ENCODE data around the gene NIPAL3.
A peak's percentile ranks its signal among the peaks of the same experiment; 100 is the strongest.
"Not testable (repeated sequence)": the region's sequence is repeated elsewhere in the genome, so short reads cannot be mapped to it uniquely, and the experiment has no call there.

Gene NIPAL3

GRCh38 chr1:24476571-24476970 lies 61.0 kb downstream of the NIPAL3 start:
- Mint-ChIP-seq H3K4me3 (no peak overlapping the region), H3K9me3 (no peaks in the 10 kb centered on the region), H3K27ac (no peak overlapping the region), H3K4me1 (ENCODE audit: low read depth) (peaks cover 21% of the 10 kb centered on the region), H3K36me3 (ENCODE audit: low read depth) (peaks cover 4% of the 10 kb centered on the region), H3K27me3 (no peaks in the 10 kb centered on the region)

DNA sequence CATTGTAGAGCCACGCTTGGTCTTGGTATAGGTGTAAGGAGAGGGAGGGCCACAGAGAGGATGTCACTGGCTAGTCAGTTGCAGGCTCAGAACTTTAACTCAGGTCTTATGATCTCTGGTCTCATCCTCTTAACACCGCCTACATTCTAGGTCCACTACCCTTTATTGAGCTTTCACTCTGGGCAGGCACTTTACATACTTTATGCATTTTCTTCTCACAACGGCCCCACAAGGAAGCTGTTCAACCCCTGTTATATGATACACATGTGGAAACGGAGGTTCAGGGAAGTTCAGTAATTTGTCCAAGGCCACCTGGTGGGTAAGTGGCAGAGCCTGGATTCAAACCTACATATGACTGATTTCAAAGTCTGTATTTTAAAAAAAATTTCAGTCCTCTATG lies 61.7 kb downstream of the NIPAL3 start:
- Mint-ChIP-seq H3K4me1 (ENCODE audit: low read depth) (peaks cover 28% of the 10 kb centered on the region), H3K27ac (peak overlapping the region; percentile 6), H3K27me3 (no peaks in the 10 kb centered on the region)

GRCh38 chr1:24481101-24481500 lies 65.5 kb downstream of the NIPAL3 start:
- Mint-ChIP-seq H3K36me3 (ENCODE audit: low read depth) (peaks cover 3% of the 10 kb centered on the region), H3K4me1 (ENCODE audit: low read depth) (peaks cover 60% of the 10 kb centered on the region), H3K9me3 (no peaks in the 10 kb centered on the region), H3K27ac (peak overlapping the region; percentile 91), H3K27me3 (no peaks in the 10 kb centered on the region), H3K4me3 (peak overlapping the region; percentile 65)

More for the DNA sequence above, 61.7 kb downstream of the NIPAL3 start:
- Mint-ChIP-seq H3K9me3 (no peaks in the 10 kb centered on the region), H3K36me3 (ENCODE audit: low read depth) (peaks cover 4% of the 10 kb centered on the region), H3K4me3 (no peak overlapping the region)

GRCh38 chr1:24481843-24482610 lies 66.4 kb downstream of the NIPAL3 start:
- H3K27me3 Mint-ChIP-seq, result no peaks in the 10 kb centered on the region
- peaks cover 64% of the 10 kb centered on the region for H3K4me1 Mint-ChIP-seq (ENCODE audit: low read depth)
- no peaks in the 10 kb centered on the region for H3K9me3 Mint-ChIP-seq
- peak overlapping the region; percentile 65 for H3K4me3 Mint-ChIP-seq
- peak overlapping the region; percentile 91 for H3K27ac Mint-ChIP-seq
- H3K36me3 Mint-ChIP-seq (ENCODE audit: low read depth), result peaks cover 3% of the 10 kb centered on the region

GRCh38 chr1:24483441-24483840 lies 67.8 kb downstream of the NIPAL3 start:
- Mint-ChIP-seq H3K27me3 (no peaks in the 10 kb centered on the region), H3K9me3 (no peaks in the 10 kb centered on the region), H3K4me3 (peak overlapping the region; percentile 61), H3K36me3 (ENCODE audit: low read depth) (peaks cover 6% of the 10 kb centered on the region), H3K4me1 (ENCODE audit: low read depth) (peaks cover 70% of the 10 kb centered on the region), H3K27ac (peak overlapping the region; percentile 92)

DNA sequence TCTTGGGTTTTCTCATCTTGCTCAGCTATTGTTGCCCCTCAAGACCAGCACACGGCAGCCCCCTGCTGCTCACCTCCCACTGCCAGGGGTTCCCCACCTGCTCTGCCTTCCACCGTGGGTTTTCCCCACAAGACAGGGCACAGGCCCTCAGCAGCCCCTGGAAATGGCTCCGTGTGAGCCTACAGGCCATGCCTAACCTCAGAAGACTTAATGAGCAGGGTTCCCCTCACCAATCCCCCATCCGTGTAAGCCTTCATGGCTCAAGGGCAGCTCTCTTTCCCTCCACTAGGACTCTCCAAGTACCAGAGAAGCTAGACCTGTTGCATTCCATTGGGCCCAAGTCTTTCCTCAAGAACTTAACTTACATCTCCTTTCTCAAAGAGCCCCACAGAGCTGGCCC lies 68.6 kb downstream of the NIPAL3 start:
- peaks cover 78% of the 10 kb centered on the region for H3K4me1 Mint-ChIP-seq (ENCODE audit: low read depth)
- peak overlapping the region; percentile 21 for H3K4me3 Mint-ChIP-seq
- peaks cover 7% of the 10 kb centered on the region for H3K36me3 Mint-ChIP-seq (ENCODE audit: low read depth)

GRCh38 chr1:24486331-24487065 lies 70.9 kb downstream of the NIPAL3 start:
- H3K27ac Mint-ChIP-seq, result peak overlapping the region; percentile 87
- H3K27me3 Mint-ChIP-seq, result no peaks in the 10 kb centered on the region
- peaks cover 75% of the 10 kb centered on the region for H3K4me1 Mint-ChIP-seq (ENCODE audit: low read depth)
- peaks cover 7% of the 10 kb centered on the region for H3K36me3 Mint-ChIP-seq (ENCODE audit: low read depth)
- no peaks in the 10 kb centered on the region for H3K9me3 Mint-ChIP-seq
- H3K4me3 Mint-ChIP-seq, result peak overlapping the region; percentile 74

More for the DNA sequence above, 68.6 kb downstream of the NIPAL3 start:
- Mint-ChIP-seq H3K27me3 (no peaks in the 10 kb centered on the region), H3K9me3 (no peaks in the 10 kb centered on the region), H3K27ac (peak overlapping the region; percentile 92)

- Mint-ChIP-seq H3K27ac (peak overlapping the region; percentile 87), H3K4me1 (ENCODE audit: low read depth) (peaks cover 70% of the 10 kb centered on the region), H3K36me3 (ENCODE audit: low read depth) (peaks cover 7% of the 10 kb centered on the region), H3K27me3 (no peaks in the 10 kb centered on the region), H3K4me3 (peak overlapping the region; percentile 74), H3K9me3 (no peaks in the 10 kb centered on the region)
Observed at GRCh38 chr1:24487455-24487854, 71.9 kb downstream of the NIPAL3 start.

- H3K4me3 Mint-ChIP-seq, result peak overlapping the region; percentile 70
- peak overlapping the region; percentile 87 for H3K27ac Mint-ChIP-seq
- H3K4me1 Mint-ChIP-seq (ENCODE audit: low read depth), result peaks cover 69% of the 10 kb centered on the region
- not testable (repeated sequence) for H3K36me3 Mint-ChIP-seq (ENCODE audit: low read depth); H3K27me3 Mint-ChIP-seq; H3K9me3 Mint-ChIP-seq
Observed at GRCh38 chr1:24488159-24488558, 72.6 kb downstream of the NIPAL3 start.

GRCh38 chr1:24489674-24490073 lies 74.1 kb downstream of the NIPAL3 start:
- H3K4me1 Mint-ChIP-seq (ENCODE audit: low read depth), result peaks cover 54% of the 10 kb centered on the region
- H3K9me3 Mint-ChIP-seq, result no peaks in the 10 kb centered on the region
- H3K27ac Mint-ChIP-seq, result no peak overlapping the region
- peaks cover 3% of the 10 kb centered on the region for H3K36me3 Mint-ChIP-seq (ENCODE audit: low read depth)
- no peaks in the 10 kb centered on the region for H3K27me3 Mint-ChIP-seq
- no peak overlapping the region for H3K4me3 Mint-ChIP-seq

DNA sequence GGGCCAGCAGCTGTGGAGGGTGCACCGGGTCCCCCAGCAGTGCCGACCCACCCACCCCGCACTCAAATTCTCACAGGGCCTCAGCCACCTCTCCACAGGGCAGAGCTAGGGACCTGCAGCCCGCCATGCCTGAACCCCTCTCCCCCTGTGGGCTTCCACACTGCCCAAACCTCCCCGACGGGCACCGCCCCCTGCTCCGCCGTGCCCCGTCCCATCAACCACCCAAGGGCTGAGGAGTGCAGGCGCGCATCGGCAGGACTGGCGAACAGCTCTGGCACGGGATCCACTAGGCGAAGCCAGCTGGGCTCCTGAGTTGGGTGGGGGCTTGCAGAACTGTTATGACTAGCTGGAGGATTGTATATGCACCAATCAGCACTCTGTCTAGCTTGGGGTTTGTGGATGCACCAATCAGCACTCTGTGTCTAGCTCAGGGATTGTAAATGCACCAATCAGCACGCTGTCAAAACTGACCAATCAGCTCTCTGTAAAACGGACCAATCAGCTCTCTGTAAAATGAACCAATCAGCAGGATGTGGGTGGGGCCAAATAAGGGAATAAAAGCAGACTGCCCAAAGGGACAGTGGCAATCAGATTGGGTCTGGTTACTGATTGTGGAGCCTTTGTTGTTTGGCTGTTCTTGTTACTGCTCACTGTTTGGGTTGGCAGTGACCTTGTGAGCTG lies 74.6 kb downstream of the NIPAL3 start:
- H3K9me3 Mint-ChIP-seq, result no peaks in the 10 kb centered on the region
- H3K27me3 Mint-ChIP-seq, result no peaks in the 10 kb centered on the region

GRCh38 chr1:24491577-24492360 lies 76.2 kb downstream of the NIPAL3 start:
- Mint-ChIP-seq H3K4me1 (ENCODE audit: low read depth) (peaks cover 34% of the 10 kb centered on the region), H3K4me3 (no peak overlapping the region), H3K27me3 (no peaks in the 10 kb centered on the region), H3K36me3 (ENCODE audit: low read depth) (peaks cover 3% of the 10 kb centered on the region), H3K27ac (no peak overlapping the region), H3K9me3 (no peaks in the 10 kb centered on the region)

More for the DNA sequence above, 74.6 kb downstream of the NIPAL3 start:
- peaks cover 3% of the 10 kb centered on the region for H3K36me3 Mint-ChIP-seq (ENCODE audit: low read depth)
- peaks cover 48% of the 10 kb centered on the region for H3K4me1 Mint-ChIP-seq (ENCODE audit: low read depth)
- H3K4me3 Mint-ChIP-seq, result no peak overlapping the region
- H3K27ac Mint-ChIP-seq, result no peak overlapping the region

DNA sequence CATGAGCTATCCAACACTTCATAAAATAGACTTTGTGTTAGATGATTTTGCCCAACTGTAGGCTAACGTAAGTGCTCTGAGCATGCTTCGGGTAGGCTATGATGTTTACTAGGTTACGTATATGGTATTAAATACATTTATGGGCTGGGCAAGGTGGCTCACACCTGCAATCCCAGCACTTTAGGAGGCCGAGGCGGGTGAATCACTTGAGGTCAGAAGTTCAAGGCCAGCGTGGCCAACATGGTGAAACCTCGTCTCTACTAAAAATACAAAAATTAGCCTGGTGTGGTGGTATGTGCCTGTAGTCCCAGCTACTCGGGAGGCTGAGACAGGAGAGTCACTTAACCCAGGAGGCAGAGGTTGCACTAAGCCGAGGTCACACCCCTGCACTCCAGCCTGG lies 77.3 kb downstream of the NIPAL3 start:
- not testable (repeated sequence) for H3K36me3 Mint-ChIP-seq (ENCODE audit: low read depth); H3K4me3 Mint-ChIP-seq; H3K9me3 Mint-ChIP-seq; H3K27me3 Mint-ChIP-seq; H3K27ac Mint-ChIP-seq
- H3K4me1 Mint-ChIP-seq (ENCODE audit: low read depth), result peaks cover 27% of the 10 kb centered on the region

GRCh38 chr1:24493785-24494184 lies 78.2 kb downstream of the NIPAL3 start:
- Mint-ChIP-seq H3K4me1 (ENCODE audit: low read depth) (peaks cover 27% of the 10 kb centered on the region), H3K36me3 (ENCODE audit: low read depth) (no peaks in the 10 kb centered on the region), H3K9me3 (no peaks in the 10 kb centered on the region), H3K27ac (no peak overlapping the region), H3K4me3 (no peak overlapping the region), H3K27me3 (no peaks in the 10 kb centered on the region)

Measured in stimulated activated naive CD8-positive, alpha-beta T cell treated with anti-CD3 and anti-CD28 coated beads, Interleukin-15, Interleukin-2, amounts not matched to agents 100 ng/mL and 50 ng/mL, for 24 hours (primary cell).